SHP77 treated with DMSO at 0.1 percent for 48 hours (cell line): ENCODE data around the gene AKAP14.
"Not testable (repeated sequence)": the region's sequence is repeated elsewhere in the genome, so short reads cannot be mapped to it uniquely, and the experiment has no call there.

Experiments used
- DNase-seq: peaks from one replicate; lab custom pipeline; 2025; lab: John Stamatoyannopoulos, UW

AKAP14 gene

DNA sequence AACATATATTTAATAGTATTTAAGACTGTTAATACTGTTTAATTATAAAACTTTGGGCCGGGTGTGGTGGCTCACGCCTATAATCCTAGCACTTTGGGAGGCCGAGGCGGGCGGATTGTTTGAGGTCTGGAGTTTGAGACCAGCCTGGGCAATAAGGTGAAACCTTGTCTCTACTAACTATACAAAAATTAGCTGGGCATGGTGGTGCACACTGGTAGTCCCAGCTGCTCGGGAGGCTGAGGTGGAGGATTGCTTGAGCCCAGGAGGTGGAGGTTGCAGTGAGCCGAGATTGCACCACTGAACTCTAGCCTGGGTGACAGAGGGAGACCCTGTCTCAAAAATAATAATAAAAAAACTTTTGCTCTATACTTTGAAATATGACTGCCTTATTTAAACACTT is 26.7 kb downstream of the AKAP14 start:
- DNase-seq = not testable (repeated sequence)

DNA sequence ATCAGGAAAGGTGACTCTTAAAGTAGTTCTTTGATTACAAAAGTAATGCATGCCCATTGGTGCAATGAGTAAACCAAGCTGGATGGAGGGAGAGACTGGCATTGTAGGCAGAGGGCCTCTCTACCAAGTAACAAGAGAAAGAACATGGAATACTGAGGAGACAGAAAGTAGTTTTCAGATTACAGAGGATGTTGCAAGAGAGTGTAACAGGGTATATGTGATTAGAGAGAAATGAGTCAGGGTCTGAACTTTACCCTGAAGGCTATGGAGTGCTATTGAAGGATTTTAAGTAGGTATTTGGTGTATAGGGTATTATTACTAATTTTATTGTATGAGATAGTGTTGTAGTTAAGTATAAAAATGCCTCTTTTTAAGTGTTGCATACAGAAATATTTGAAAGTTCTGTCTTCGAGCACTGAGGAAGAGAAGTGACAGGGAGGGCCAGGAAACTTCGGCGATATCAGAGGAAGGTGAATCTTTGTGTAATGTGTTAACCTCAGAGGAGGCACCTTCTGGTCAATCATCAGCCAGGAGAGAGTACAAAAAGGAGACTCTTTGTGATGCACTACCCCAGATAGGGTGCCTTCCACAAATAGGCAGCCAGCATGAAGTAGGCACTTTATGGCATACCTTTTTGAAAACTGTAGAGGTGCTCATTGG is 39.7 kb downstream of the AKAP14 start:
- DNase-seq = no peak

DNA sequence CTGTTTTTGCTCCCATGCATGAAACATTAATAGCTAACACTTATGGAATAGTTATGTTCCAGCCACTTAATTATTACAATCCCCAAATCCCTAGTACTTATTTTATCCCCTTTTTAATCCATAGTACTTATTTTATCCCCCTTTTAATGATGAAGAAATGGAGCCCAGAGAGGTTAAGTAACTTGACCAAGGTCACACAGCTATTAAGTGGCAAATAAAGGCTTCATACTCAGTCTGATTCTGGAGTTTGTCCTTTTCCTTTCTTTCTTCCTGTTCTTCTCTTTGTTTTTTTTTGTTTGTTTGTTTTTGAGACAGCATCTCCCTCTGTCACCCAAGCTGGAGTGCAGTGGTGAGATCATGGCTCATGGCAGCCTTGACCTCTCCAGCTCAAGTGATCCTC is 45.6 kb downstream of the AKAP14 start:
- no peak for DNase-seq

DNA sequence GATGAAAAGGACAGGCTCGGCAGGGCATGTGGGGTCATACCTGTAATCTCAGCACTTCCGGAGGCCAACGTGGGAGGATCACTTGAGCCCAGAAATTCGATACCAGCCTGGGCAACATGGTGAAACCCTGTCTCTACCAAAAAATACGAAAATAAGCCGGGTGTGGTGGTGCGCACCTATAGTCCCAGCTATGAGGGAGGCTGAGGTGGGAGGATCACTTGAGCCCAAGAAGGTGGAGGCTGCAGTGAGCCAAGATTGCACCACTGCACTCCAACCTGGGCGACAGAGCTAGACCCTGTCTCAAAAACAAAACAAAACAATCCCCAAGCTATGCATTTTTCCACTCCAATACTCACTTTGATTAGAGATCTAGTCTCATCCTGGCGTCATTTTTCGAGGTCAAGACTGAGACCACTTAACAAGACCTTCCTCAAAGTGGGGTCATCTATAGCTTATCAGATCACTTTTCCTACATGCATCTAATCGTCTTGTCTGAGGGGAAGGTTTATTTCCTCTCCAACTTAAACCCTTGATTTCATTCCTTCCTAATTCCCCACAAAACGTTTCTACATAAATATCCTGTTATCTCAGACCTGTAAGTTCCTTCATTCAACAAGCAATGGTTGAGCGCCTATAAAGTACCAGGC is 46.6 kb downstream of the AKAP14 start:
- no peak for DNase-seq

DNA sequence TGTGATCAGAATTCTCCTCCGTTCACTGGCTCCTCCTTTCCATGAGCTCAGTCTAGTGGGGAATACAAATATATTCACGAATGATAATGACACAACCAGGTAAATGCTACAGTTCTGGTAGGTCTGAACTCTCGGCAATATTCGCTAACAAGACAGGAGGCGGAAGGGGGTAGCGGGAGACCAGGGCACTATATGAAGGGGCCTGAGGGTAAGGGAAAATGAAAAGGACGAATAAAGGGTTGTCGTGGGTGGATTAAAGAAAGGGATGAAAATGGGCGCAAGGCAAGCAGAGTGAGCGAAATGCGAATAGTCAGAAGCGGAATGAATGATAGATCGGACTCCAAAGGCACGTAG is 47.1 kb downstream of the AKAP14 start:
- no peak for DNase-seq

DNA sequence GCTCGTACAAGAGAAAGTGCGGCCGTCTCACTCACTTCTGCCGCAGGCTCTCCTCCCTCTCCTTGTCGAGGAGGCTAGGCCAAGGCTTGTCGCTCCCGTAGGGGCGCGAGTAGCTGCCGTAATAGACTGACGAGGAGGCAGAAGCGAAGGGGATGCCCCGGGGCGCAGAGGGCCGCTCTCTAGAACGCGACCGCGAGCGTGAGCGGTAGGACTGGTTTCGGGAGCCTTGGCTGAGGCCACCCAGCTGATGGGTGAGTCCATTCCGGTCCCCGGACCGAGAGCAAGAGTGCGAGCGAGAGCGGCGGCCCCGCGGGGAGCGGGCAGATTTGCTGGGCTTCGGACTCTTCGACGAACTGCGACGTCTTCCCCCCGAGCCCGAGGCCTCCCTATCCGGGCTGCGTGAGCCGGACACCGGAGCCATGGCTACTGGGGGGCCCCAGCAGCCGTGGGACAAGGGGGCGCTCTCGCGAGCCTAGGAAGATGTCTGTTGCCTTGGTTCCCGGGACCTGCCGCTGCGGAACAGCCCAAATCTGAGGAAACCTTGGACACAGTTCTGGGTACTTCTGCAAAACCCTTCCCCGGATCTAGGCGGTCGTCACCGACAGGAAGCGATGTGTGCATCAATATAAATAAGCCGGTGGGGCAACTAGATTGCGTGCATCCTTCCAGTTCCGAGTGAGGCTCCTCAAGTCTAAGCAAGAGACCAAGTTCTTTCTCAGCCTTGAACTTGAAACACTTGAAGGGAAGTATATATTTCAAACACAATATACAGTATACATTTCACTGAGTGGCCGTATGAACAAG is 47.7 kb downstream of the AKAP14 start, which contains the start of gene NKAP:
Gene NKAP (minus strand): TSS at position 567 of the 804 bp plus-strand sequence. CDS start 146 bp downstream, at position 421.
- peak; percentile 35 for DNase-seq

DNA sequence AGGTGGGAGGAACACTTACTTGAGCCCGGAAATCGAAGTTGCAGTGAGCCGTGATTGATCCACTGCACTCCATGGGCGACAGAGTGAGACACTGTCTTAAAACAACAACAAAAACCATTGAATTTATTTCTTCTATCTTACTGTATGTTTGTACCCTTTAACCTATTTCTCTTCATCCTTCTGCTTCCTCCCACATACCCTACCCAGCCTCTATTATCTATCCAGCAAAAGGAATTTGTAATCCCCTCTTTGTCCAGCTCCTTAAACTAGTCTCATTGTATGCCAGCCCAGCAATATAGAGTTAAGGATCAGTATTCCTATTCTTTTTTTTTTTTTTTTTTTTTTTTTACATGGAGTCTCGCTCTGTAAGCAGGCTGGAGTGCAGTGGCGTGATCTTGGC is 49.8 kb downstream of the AKAP14 start:
- no peak for DNase-seq

DNA sequence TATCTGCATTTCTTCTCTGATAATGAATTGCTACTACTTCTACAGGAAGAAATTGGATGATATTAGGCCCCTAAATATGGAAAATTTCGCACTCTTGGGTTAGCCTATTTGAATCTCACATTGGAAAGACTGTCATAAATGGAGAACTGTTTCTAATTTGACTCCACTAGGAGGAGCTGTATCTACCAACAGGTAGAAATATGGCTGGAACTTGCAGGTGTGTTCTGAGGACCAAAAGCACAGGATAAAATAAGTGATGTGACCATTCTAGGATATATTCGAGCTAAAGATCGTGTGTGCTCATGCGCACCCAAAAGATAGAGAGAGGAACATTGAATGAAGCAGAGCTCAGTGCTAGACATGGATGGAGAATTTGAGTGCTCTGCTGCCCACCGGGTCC is 52.7 kb downstream of the AKAP14 start:
- no peak for DNase-seq

DNA sequence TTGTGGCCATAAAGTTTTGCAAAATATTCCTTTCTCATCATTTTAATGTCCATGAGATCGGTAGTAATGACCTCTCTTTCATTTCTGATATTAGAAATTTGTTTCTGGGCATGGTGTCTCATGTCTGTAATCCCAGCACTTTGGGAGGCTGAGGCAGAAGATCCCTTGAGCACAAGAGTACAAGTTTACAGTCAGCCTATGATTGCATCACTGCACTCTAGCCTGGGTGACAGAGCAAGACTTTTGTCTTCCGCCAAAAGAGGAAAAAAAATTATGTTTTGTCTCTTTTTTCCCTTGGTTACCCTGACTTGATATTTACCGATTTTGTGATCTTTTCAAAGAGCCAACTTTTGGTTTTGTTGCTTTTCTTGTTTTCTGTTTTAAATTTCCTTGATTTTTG is 58.7 kb downstream of the AKAP14 start:
- DNase-seq = no peak

DNA sequence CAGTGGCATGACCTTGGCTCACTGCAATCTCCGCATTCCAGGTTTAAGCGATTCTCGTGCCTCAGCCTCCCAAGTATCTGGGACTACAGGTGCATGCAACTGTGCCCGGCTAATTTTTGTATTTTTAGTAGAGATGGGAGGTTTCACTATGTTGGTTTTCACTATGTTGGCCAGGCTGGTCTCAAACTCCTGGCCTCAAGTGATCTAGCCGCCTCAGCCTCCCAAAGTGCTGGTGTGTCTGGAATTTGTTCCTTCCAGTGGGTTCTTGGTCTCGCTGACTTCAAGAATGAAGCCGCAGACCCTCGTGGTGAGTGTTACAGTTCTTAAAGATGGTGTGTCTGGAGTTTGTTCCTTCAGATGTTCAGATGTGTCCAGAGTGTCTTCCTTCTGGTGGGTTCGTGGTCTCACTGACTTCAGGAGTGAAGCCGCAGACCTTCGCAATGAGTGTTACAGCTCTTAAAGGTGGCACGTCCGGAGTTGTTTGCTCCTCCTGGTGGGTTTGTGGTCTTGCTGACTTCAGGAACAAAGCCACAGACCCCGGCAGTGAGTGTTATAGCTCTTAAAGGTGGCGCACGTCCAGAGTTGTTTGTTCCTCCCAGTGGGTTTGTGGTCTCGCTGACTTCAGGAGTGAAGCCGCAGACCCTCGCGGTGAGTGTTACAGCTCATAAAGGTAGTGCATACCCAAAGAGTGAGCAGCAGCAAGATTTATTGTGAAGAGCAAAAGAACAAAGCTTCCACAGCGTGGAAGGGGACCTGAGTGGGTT is 60.3 kb downstream of the AKAP14 start:
- not testable (repeated sequence) for DNase-seq

DNA sequence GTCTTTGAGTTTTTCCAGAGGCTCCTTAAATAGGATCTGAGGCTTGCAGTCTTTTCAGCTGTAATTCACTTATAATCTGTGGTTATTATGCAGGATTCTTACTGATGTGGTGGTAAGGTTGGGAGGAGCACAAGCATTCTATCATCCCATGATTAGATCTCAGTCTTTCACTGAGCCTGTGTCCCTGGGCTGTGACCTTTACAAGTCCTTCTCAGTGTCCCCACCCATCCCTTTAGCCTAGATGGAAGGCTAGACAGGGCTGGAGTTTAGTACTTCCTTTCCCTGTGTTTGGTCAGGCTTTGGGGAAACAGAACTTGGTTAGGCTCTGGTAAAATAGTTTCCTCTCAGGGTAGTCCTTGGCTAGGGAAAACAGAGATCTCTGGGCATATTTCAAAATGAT is 64.9 kb downstream of the AKAP14 start:
- DNase-seq = no peak

DNA sequence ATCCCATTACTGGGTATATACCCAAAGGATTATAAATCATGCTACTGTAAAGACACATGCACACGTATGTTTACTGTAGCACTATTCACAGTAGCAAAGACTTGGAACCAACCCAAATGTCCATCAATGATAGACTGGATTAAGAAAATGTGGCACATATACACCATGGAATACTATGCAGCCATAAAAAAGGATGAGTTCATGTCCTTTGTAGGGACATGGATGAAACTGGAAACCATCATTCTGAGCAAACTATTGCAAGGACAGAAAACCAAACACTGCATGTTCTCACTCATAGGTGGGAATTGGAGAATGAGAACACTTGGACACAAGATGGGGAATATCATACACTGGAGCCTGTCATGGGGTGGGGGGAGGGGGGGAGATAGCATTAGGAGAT is 71.1 kb downstream of the AKAP14 start:
- DNase-seq = not testable (repeated sequence)
